ENCODE results near the gene LRBA.

The LRBA gene

GRCh38 chr4:150725957-150726523, 289.0 kb downstream of the LRBA start:
- Histone ChIP-seq H4K20me1 (ENCODE audit: control insufficient read depth, insufficient read depth, low read depth, low read length) (no peaks in the 10 kb centered on the region), H3K4me3 (ENCODE audit: low read length) (no peak overlapping the region), H3K36me3 (ENCODE audit: control insufficient read depth, low read length) (peaks cover 17% of the 10 kb centered on the region), H3K27ac (ENCODE audit: low read depth, low read length) (no peak overlapping the region), H3K79me2 (ENCODE audit: control insufficient read depth, low read length) (no peaks in the 10 kb centered on the region), H3K9me2 (replicated peaks; ENCODE audit: control insufficient read depth, low read length) (no peaks in the 10 kb centered on the region), H3K4me1 (ENCODE audit: control insufficient read depth, low read length) (no peaks in the 10 kb centered on the region), H3K27me3 (ENCODE audit: control insufficient read depth, low read length) (no peaks in the 10 kb centered on the region), H3K4me2 (ENCODE audit: low read length) (no peak overlapping the region), H3F3A (ENCODE audit: control insufficient read depth, insufficient read depth) (no peaks in the 10 kb centered on the region), H3K9me3 (ENCODE audit: control insufficient read depth, insufficient read depth, low read length) (no peaks in the 10 kb centered on the region)
- TF ChIP-seq CTCF (IDR thresholded peaks at IDR 0.05; ENCODE audit: low read depth, low read length, poor library complexity, severe bottlenecking) (no peak), EZH2phosphoT487 (IDR thresholded peaks at IDR 0.05; ENCODE audit: borderline replicate concordance, low read length) (no peak)

GRCh38 chr4:150723727-150724411, 291.2 kb downstream of the LRBA start:
- H3K27ac ChIP-seq (ENCODE audit: low read depth, low read length): no peak overlapping the region
- no peaks in the 10 kb centered on the region for H4K20me1 ChIP-seq (ENCODE audit: control insufficient read depth, insufficient read depth, low read depth, low read length)
- H3K4me1 ChIP-seq (ENCODE audit: control insufficient read depth, low read length): no peaks in the 10 kb centered on the region
- H3K4me2 ChIP-seq (ENCODE audit: low read length): no peak overlapping the region
- no peaks in the 10 kb centered on the region for H3K9me3 ChIP-seq (ENCODE audit: control insufficient read depth, insufficient read depth, low read length)
- H3K9me2 ChIP-seq (replicated peaks; ENCODE audit: control insufficient read depth, low read length): no peaks in the 10 kb centered on the region
- no peaks in the 10 kb centered on the region for H3F3A ChIP-seq (ENCODE audit: control insufficient read depth, insufficient read depth)
- peaks cover 13% of the 10 kb centered on the region for H3K36me3 ChIP-seq (ENCODE audit: control insufficient read depth, low read length)
- H3K27me3 ChIP-seq (ENCODE audit: control insufficient read depth, low read length): no peaks in the 10 kb centered on the region
- TF ChIP-seq CTCF (IDR thresholded peaks at IDR 0.05; ENCODE audit: low read depth, low read length, poor library complexity, severe bottlenecking) (no peak), EZH2phosphoT487 (IDR thresholded peaks at IDR 0.05; ENCODE audit: borderline replicate concordance, low read length) (no peak)
- no peaks in the 10 kb centered on the region for H3K79me2 ChIP-seq (ENCODE audit: control insufficient read depth, low read length)
- no peak overlapping the region for H3K4me3 ChIP-seq (ENCODE audit: low read length)

- Histone ChIP-seq H3K79me2 (ENCODE audit: control insufficient read depth, low read length) (no peaks in the 10 kb centered on the region), H3K27me3 (ENCODE audit: control insufficient read depth, low read length) (no peaks in the 10 kb centered on the region), H3K4me3 (ENCODE audit: low read length) (no peak overlapping the region), H3F3A (ENCODE audit: control insufficient read depth, insufficient read depth) (no peaks in the 10 kb centered on the region), H3K27ac (ENCODE audit: low read depth, low read length) (no peak overlapping the region), H3K9me3 (ENCODE audit: control insufficient read depth, insufficient read depth, low read length) (no peaks in the 10 kb centered on the region), H4K20me1 (ENCODE audit: control insufficient read depth, insufficient read depth, low read depth, low read length) (no peaks in the 10 kb centered on the region), H3K36me3 (ENCODE audit: control insufficient read depth, low read length) (peaks cover 13% of the 10 kb centered on the region), H3K4me2 (ENCODE audit: low read length) (no peak overlapping the region), H3K4me1 (ENCODE audit: control insufficient read depth, low read length) (no peaks in the 10 kb centered on the region), H3K9me2 (replicated peaks; ENCODE audit: control insufficient read depth, low read length) (no peaks in the 10 kb centered on the region)
- TF ChIP-seq EZH2phosphoT487 (IDR thresholded peaks at IDR 0.05; ENCODE audit: borderline replicate concordance, low read length) (no peak), CTCF (IDR thresholded peaks at IDR 0.05; ENCODE audit: low read depth, low read length, poor library complexity, severe bottlenecking) (no peak)
These were observed 292.1 kb downstream of the LRBA start for GRCh38 chr4:150722908-150723362.
